HepG2 (cell line): ENCODE results near the gene MEF2A. TPM values are rescaled to one million over a fixed set of nuclear protein-coding genes. Genes with fewer than 3 reads are reported as not detected.

Experiments
- ATAC-seq: fragments of 200-7000 bp; cut with Tn5 transposase; 3 replicates; pipeline ENCODE4 v1.9.1; 2020; ENCODE audit warnings: mild to moderate bottlenecking, moderate library complexity
- BruUV-seq: library from RNA; stranded (reverse); fragments of 400-500 nt; replicated peaks from 2 replicates; lab custom pipeline; 2021; lab: Mats Ljungman, UMichigan
- CTCF ChIA-PET: fragments of 300-600 bp; formaldehyde crosslinking; extraction: SDS; loops from one replicate; lab custom pipeline; 2021; ENCODE audit warnings: low total read pairs, inconsistent platforms, low intra/inter-chr PET ratio; lab: Yijun Ruan, JAX
- POLR2A ChIA-PET: fragments of 350-600 bp; sonication (Branson Sonifier 250); formaldehyde crosslinking; loops from one replicate; lab custom pipeline; 2020; ENCODE audit warnings: antibody characterized with exemption, inconsistent platforms; lab: Yijun Ruan, JAX
- DNase-seq: peaks from one replicate; pipeline ENCODE4 v3.0.0-alpha.2; 2015; ENCODE audit warnings: low spot score
- FAIRE-seq: peaks from 3 replicates; lab custom pipeline; 2011; peaks lifted over from hg19 to GRCh38; lab: Jason Lieb, UNC
- H2AFZ ChIP-seq: one replicate; pipeline ENCODE4 v1.6.1; 2011; ENCODE audit warnings: low read length, inconsistent platforms
- H3K27ac ChIP-seq: fragments of 300-600 bp; 3 replicates; pipeline ENCODE4 v1.8.0; 2011; ENCODE audit warnings: mixed run types, mild to moderate bottlenecking, mixed read lengths, low read length, inconsistent platforms; ENCODE audit not compliant: insufficient read depth; ENCODE audit errors: extremely low read length
- H3K27me3 ChIP-seq, 2 experiments: fragments of 200-600 bp in 1 of 2; 2 replicates in 1 of 2; 3 replicates in 1 of 2; pipeline versions ENCODE4 v1.6.0 to v1.8.0; 2011; ENCODE audit warnings: low read length in 2 of 2, mild to moderate bottlenecking in 2 of 2, moderate library complexity in 2 of 2, inconsistent platforms in 1 of 2; ENCODE audit not compliant: insufficient read depth in 2 of 2, control insufficient read depth in 1 of 2
- H3K36me3 ChIP-seq, 2 experiments: fragments of 200-600 bp in 1 of 2; replicated peaks in 1 of 2; 2 replicates in 1 of 2; 3 replicates in 1 of 2; pipeline versions ENCODE4 v1.5.1 to v1.8.0; 2011; ENCODE audit warnings: low read length in 2 of 2, inconsistent platforms in 1 of 2; ENCODE audit not compliant: insufficient read depth in 2 of 2, control insufficient read depth in 1 of 2
- H3K4me1 ChIP-seq: 2 replicates; pipeline ENCODE4 v1.5.1; 2012; ENCODE audit warnings: low read length, inconsistent platforms; ENCODE audit not compliant: insufficient read depth
- H3K4me2 ChIP-seq: 2 replicates; pipeline ENCODE4 v1.6.0; 2011; ENCODE audit warnings: low read depth, low read length, inconsistent platforms
- H3K4me3 ChIP-seq, 3 experiments: fragments of 200-600 bp in 1 of 3; sonication (generic), shearing (Covaris generic) in 1 of 3; replicated peaks in 1 of 3; 2 replicates each; pipeline ENCODE4 v1.5.1; 2011 to 2016; ENCODE audit warnings: low read length in 3 of 3, inconsistent platforms in 2 of 3, low read depth in 2 of 3, mild to moderate bottlenecking in 2 of 3, control low read depth in 1 of 3, mixed read lengths in 1 of 3; ENCODE audit not compliant: insufficient read depth in 1 of 3
- H3K79me2 ChIP-seq: one replicate; pipeline ENCODE4 v1.6.1; 2011; ENCODE audit warnings: low read length, inconsistent platforms; ENCODE audit not compliant: insufficient read depth
- H3K9ac ChIP-seq: 2 replicates; pipeline ENCODE4 v1.6.0; 2011; ENCODE audit warnings: mild to moderate bottlenecking, low read depth, low read length, inconsistent platforms; ENCODE audit not compliant: insufficient read depth
- H3K9me3 ChIP-seq: 2 replicates; pipeline ENCODE4 v1.5.1; 2012; ENCODE audit warnings: mild to moderate bottlenecking, low read length
- H4K20me1 ChIP-seq: 2 replicates; pipeline ENCODE4 v1.6.0; 2011; ENCODE audit warnings: inconsistent platforms, mild to moderate bottlenecking, low read length, moderate library complexity; ENCODE audit not compliant: insufficient read depth
- BCL3 ChIP-seq: sonication (generic); formaldehyde crosslinking; IDR thresholded peaks from 2 replicates; pipeline ENCODE4 v1.5.1; 2020; ENCODE audit warnings: mild to moderate bottlenecking, missing genetic modification reagents, moderate library complexity
- CERS6 ChIP-seq: sonication (generic); formaldehyde crosslinking; IDR thresholded peaks from 2 replicates; pipeline ENCODE4 v1.5.0; 2020; ENCODE audit warnings: missing genetic modification reagents
- ELF1 ChIP-seq: sonication (generic); formaldehyde crosslinking; IDR thresholded peaks from 2 replicates; pipeline ENCODE4 v1.4.0; 2020; ENCODE audit warnings: missing genetic modification reagents
- HNF4G ChIP-seq, 2 experiments: sonication (generic) in 1 of 2; formaldehyde crosslinking in 1 of 2; IDR thresholded peaks; 2 replicates each; pipeline versions ENCODE4 v1.4.0 to v1.6.1; 2011 to 2020; ENCODE audit warnings: borderline replicate concordance in 2 of 2, low read depth in 2 of 2, mild to moderate bottlenecking in 2 of 2, low read length in 1 of 2, missing genetic modification reagents in 1 of 2, moderate library complexity in 1 of 2
- HNRNPK ChIP-seq: fragments of 200-400 bp; formaldehyde crosslinking; IDR thresholded peaks from 2 replicates; pipeline ENCODE4 v1.6.1; 2018; ENCODE audit warnings: low read length, low read depth, moderate library complexity, mild to moderate bottlenecking; ENCODE audit not compliant: poor library complexity, severe bottlenecking
- MIXL1 ChIP-seq: IDR thresholded peaks from 2 replicates; pipeline ENCODE4 v1.6.1; 2016
- POLR2AphosphoS5 ChIP-seq: IDR thresholded peaks from 2 replicates; pipeline ENCODE4 v1.6.1; 2012; ENCODE audit warnings: low read depth, low read length
- PRDM15 ChIP-seq: sonication (generic); formaldehyde crosslinking; IDR thresholded peaks from 2 replicates; pipeline ENCODE4 v1.4.0; 2020; ENCODE audit warnings: missing genetic modification reagents
- RELA ChIP-seq: sonication (generic); formaldehyde crosslinking; IDR thresholded peaks from 2 replicates; pipeline ENCODE4 v1.4.0; 2020; ENCODE audit warnings: missing genetic modification reagents
- ZNF282 ChIP-seq: fragments of 450-650 bp; IDR thresholded peaks from 2 replicates; pipeline ENCODE4 v1.6.1; 2018; ENCODE audit not compliant: partially characterized antibody
- ZNF292 ChIP-seq: sonication (generic); formaldehyde crosslinking; IDR thresholded peaks from 2 replicates; pipeline ENCODE4 v1.8.1; 2022; ENCODE audit warnings: mild to moderate bottlenecking, low read depth, missing genetic modification reagents, borderline replicate concordance
- ZNF546 ChIP-seq: sonication (generic); formaldehyde crosslinking; conservative IDR thresholded peaks from 2 replicates; pipeline ENCODE4 v1.8.1; 2023; ENCODE audit warnings: mild to moderate bottlenecking, missing genetic modification reagents
- in situ Hi-C: cut with HindIII; loops from 2 replicates; pipeline ENCODE4 v1.10.0; 2017; ENCODE audit warnings: low pct_unique_long_range_greater_than_20kb; ENCODE audit not compliant: extremely low pct_ligation_motif_present
- intact Hi-C: fragments of 100-400 bp; cut with micrococcal nuclease; formaldehyde crosslinking; loops from one replicate; pipeline ENCODE4 v1.10.0; 2022; ENCODE audit not compliant: unreplicated experiment
- polyA plus RNA-seq, 8 experiments: library from polyadenylated mRNA; depleted of rRNA in 3 of 8; stranded (reverse) in 7 of 8; unstranded in 1 of 8; fragments of >200 nt; fragmentation: Illumina TruSeq in 4 of 8; extraction: Trizol in 4 of 8; gene quantifications; 2 replicates each; pipeline versions ENCODE4 v1.2.1 to v1.2.3, GENCODE V29; 2011 to 2016; ENCODE audit warnings: low read depth in 4 of 8, missing spikeins in 1 of 8, mixed read lengths in 1 of 8; ENCODE audit not compliant: insufficient read depth in 1 of 8
- total RNA-seq, 5 experiments: library from RNA; depleted of rRNA; stranded (reverse); fragments of >200 nt; fragmentation: Illumina TruSeq; extraction: Trizol; gene quantifications; 2 replicates each; pipeline ENCODE4 v1.2.3, GENCODE V29; 2016; ENCODE audit warnings: low read depth in 1 of 5

Gene MEF2A
- total and polyA plus RNA-seq, 2 of the 13 experiments (the other 11 are each of a cell fraction or from before 2014, with no cell fraction given), result 15.2 to 24.4 TPM

GRCh38 chr15:99542828-99543227 is 23.0 kb upstream of the MEF2A start:
- ATAC-seq (no peak), DNase-seq (no peak), FAIRE-seq (no peak)
- in situ Hi-C loops, result no loop called here
- intact Hi-C loops, result no loop called here
- TF ChIP-seq HNRNPK (peak; percentile 84), BCL3 (CRISPR knock-in tag) (no peak)
- H3K27ac ChIP-seq, result no peak overlapping the region
- H3K4me3 ChIP-seq, result no peak overlapping the region
- H3K9ac ChIP-seq, result no peak overlapping the region
- ChIA-PET POLR2A (no interaction called here), CTCF (no interaction called here)
- no peaks in the 10 kb centered on the region for H3K36me3 ChIP-seq
- H4K20me1 ChIP-seq, result no peaks in the 10 kb centered on the region
- no peaks in the 10 kb centered on the region for H3K4me1 ChIP-seq
- H3K79me2 ChIP-seq, result no peaks in the 10 kb centered on the region
- no TSS peak for BruUV-seq
- no peak overlapping the region for H3K4me2 ChIP-seq
- no peak overlapping the region for H2AFZ ChIP-seq
- H3K9me3 ChIP-seq, result no peaks in the 10 kb centered on the region
- H3K27me3 ChIP-seq, result peaks cover 0 to 9% of the 10 kb centered on the region in 2 experiments; a peak in 1 of 5 replicates

GRCh38 chr15:99545605-99546004 is 20.2 kb upstream of the MEF2A start:
- no peak overlapping the region for H3K4me2 ChIP-seq
- no peak overlapping the region for H2AFZ ChIP-seq
- POLR2A ChIA-PET, result no interaction called here
- H3K27me3 ChIP-seq, result peaks cover 0 to 18% of the 10 kb centered on the region in 2 experiments; a peak in 2 of 5 replicates
- DNase-seq (no peak), ATAC-seq (no peak), FAIRE-seq (no peak)
- H3K4me1 ChIP-seq, result no peaks in the 10 kb centered on the region
- H3K79me2 ChIP-seq, result no peaks in the 10 kb centered on the region
- no peaks in the 10 kb centered on the region for H3K9me3 ChIP-seq
- H3K9ac ChIP-seq, result no peak overlapping the region
- H3K27ac ChIP-seq, result no peak overlapping the region
- no TSS peak for BruUV-seq
- no peaks in the 10 kb centered on the region for H4K20me1 ChIP-seq
- no peaks in the 10 kb centered on the region for H3K36me3 ChIP-seq
- H3K4me3 ChIP-seq, result no peak overlapping the region
- in situ Hi-C loops, result no loop called here
- intact Hi-C loops, result no loop called here
- CTCF ChIA-PET, result no interaction called here
- TF ChIP-seq ELF1 (CRISPR knock-in tag), result no peak
- no peak for TF ChIP-seq PRDM15 (CRISPR knock-in tag)
- TF ChIP-seq CERS6, result no peak
- TF ChIP-seq ZNF282, result no peak
- TF ChIP-seq MIXL1 (CRISPR knock-in tag), result no peak
- no peak for TF ChIP-seq ZNF292 (CRISPR knock-in tag)
- no peak for TF ChIP-seq POLR2AphosphoS5
- no peak for TF ChIP-seq HNF4G (IDR thresholded peaks at IDR 0.05; ENCODE audit: borderline replicate concordance, low read depth, low read length)
- TF ChIP-seq HNF4G (CRISPR knock-in tag; IDR thresholded peaks at IDR 0.05; ENCODE audit: borderline replicate concordance, low read depth), result no peak
- TF ChIP-seq RELA (CRISPR knock-in tag), result no peak
- TF ChIP-seq ZNF546 (CRISPR knock-in tag), result no peak
